Gastroesophageal sphincter (tissue), 4 donors: ENCODE data around the gene TWF2. TPM values are rescaled to one million over a fixed set of nuclear protein-coding genes. Genes with fewer than 3 reads are reported as not detected.
A peak's percentile ranks its signal among the peaks of the same experiment; 100 is the strongest.

Experiments used
- ATAC-seq: fragments of 150-250 bp; one replicate; pipeline ENCODE4 v1.9.1; 2016; ENCODE audit warnings: mild to moderate bottlenecking, moderate library complexity
- H3K27ac ChIP-seq, 4 donors: fragments of 200-600 bp; sonication (generic) in 3 of 4; 1 replicate in 3 of 4; 2 replicates in 1 of 4; pipeline ENCODE4 v1.5.1; 2016 to 2019
- H3K27me3 ChIP-seq: fragments of 200-600 bp; sonication (generic); one replicate; pipeline ENCODE4 v1.5.1; 2019
- H3K36me3 ChIP-seq, 2 donors: fragments of 200-600 bp; sonication (generic); one replicate each; pipeline ENCODE4 v1.5.1; 2019; ENCODE audit warnings: control low read depth in 1 of 2
- H3K4me1 ChIP-seq, 3 donors: fragments of 200-600 bp; sonication (generic); 1 replicate in 2 of 3; 2 replicates in 1 of 3; pipeline ENCODE4 v1.5.1; 2016 to 2019; ENCODE audit warnings: control low read depth in 2 of 3
- H3K4me3 ChIP-seq, 2 donors: fragments of 200-600 bp; sonication (generic); one replicate each; pipeline ENCODE4 v1.5.1; 2019; ENCODE audit warnings: mild to moderate bottlenecking in 1 of 2, moderate library complexity in 1 of 2
- H3K9me3 ChIP-seq, 3 donors: fragments of 200-600 bp; sonication (generic); one replicate each; pipeline ENCODE4 v1.5.1; 2017 to 2019; ENCODE audit warnings: control low read depth in 2 of 3
- CTCF ChIP-seq, 4 experiments: fragments of 200-600 bp in 2 of 4; fragments of 450-650 bp in 2 of 4; sonication (generic) in 1 of 4; IDR thresholded peaks; one replicate each; pipeline ENCODE4 v1.5.1; 2017 to 2019; ENCODE audit warnings: antibody characterized with exemption in 4 of 4, mild to moderate bottlenecking in 2 of 4, moderate library complexity in 2 of 4
- EP300 ChIP-seq: sonication (generic); formaldehyde crosslinking; IDR thresholded peaks from one replicate; pipeline ENCODE4 v1.6.1; 2017; ENCODE audit warnings: antibody characterized with exemption, mild to moderate bottlenecking
- POLR2A ChIP-seq, 2 donors: fragments of 450-650 bp; IDR thresholded peaks; one replicate each; pipeline ENCODE4 v1.6.1; 2017; ENCODE audit warnings: antibody characterized with exemption in 2 of 2, mild to moderate bottlenecking in 2 of 2, moderate library complexity in 1 of 2
- POLR2AphosphoS5 ChIP-seq: sonication (generic); formaldehyde crosslinking; IDR thresholded peaks from one replicate; pipeline ENCODE4 v1.6.1; 2017; ENCODE audit warnings: antibody characterized with exemption
- WGBS, 2 donors: methylation state at CpG; one replicate each; pipeline ENCODE4 v1.1.5; 2018; ENCODE audit warnings: low coverage in 1 of 2; 5-methylcytosine and 5-hydroxymethylcytosine counted together
- total RNA-seq, 4 donors: library from RNA; depleted of rRNA; stranded (reverse); fragments of >200 nt; gene quantifications; one replicate each; pipeline ENCODE4 v1.1.0, GENCODE V29; 2016

Gene TWF2
- total RNA-seq, 4 donors from 2014 or later, result 46.8 to 79.5 (median 69.2) TPM

- H3K4me1 ChIP-seq, result peaks cover 0 to 10% (median 10%) of the 10 kb centered on the region in 3 donors
- no peak overlapping the region for H3K27ac ChIP-seq
- no peaks in the 10 kb centered on the region for H3K27me3 ChIP-seq
- no peaks in the 10 kb centered on the region for H3K36me3 ChIP-seq
- ATAC-seq, result no peak
- H3K9me3 ChIP-seq, result no peaks in the 10 kb centered on the region
- H3K4me3 ChIP-seq, result no peak overlapping the region
- no peak for TF ChIP-seq CTCF (IDR thresholded peaks at IDR 0.05)
- no peak for TF ChIP-seq EP300
- TF ChIP-seq POLR2A (IDR thresholded peaks at IDR 0.05), result no peak
- no peak for TF ChIP-seq POLR2AphosphoS5
- 100% methylated on average over 1 of the region's 3 CpGs; no CpG with 5 or more reads in 1 of the 2 donors for WGBS, 2 donors
Observed at GRCh38 chr3:52185837-52186236, 53.1 kb downstream of the TWF2 start.

GRCh38 chr3:52185311-52185710, 53.6 kb downstream of the TWF2 start:
- H3K36me3 ChIP-seq, result no peaks in the 10 kb centered on the region
- H3K27ac ChIP-seq, result no peak overlapping the region
- TF ChIP-seq POLR2A (IDR thresholded peaks at IDR 0.05), result no peak
- no peak for TF ChIP-seq CTCF (IDR thresholded peaks at IDR 0.05)
- no peak for TF ChIP-seq POLR2AphosphoS5
- TF ChIP-seq EP300, result no peak
- H3K27me3 ChIP-seq, result no peaks in the 10 kb centered on the region
- peaks cover 0 to 5% (median 5%) of the 10 kb centered on the region in 3 donors for H3K4me1 ChIP-seq
- ATAC-seq, result no peak
- 100% methylated on average over 1 to 3 of the region's 6 CpGs for WGBS, 2 donors
- H3K4me3 ChIP-seq, result no peak overlapping the region
- no peaks in the 10 kb centered on the region for H3K9me3 ChIP-seq

- no peak for ATAC-seq
- Histone ChIP-seq H3K36me3 (no peaks in the 10 kb centered on the region), H3K4me1 (no peaks in the 10 kb centered on the region), H3K27me3 (no peaks in the 10 kb centered on the region), H3K4me3 (no peak overlapping the region), H3K27ac (peak overlapping the region in 1 of 4 donors; percentile 8), H3K9me3 (no peaks in the 10 kb centered on the region)
- no peak for TF ChIP-seq EP300
- TF ChIP-seq CTCF (IDR thresholded peaks at IDR 0.05), result no peak
- TF ChIP-seq POLR2A (IDR thresholded peaks at IDR 0.05), result no peak
- TF ChIP-seq POLR2AphosphoS5, result no peak
- WGBS, 2 donors, result 100% methylated on average over 1 to 2 of the region's 8 CpGs
Observed at GRCh38 chr3:52184690-52185089, 54.3 kb downstream of the TWF2 start.

GRCh38 chr3:52183786-52184445, 55.0 kb downstream of the TWF2 start:
- TF ChIP-seq POLR2A (IDR thresholded peaks at IDR 0.05), result no peak
- TF ChIP-seq POLR2AphosphoS5, result no peak
- no peak for TF ChIP-seq EP300
- no peak for TF ChIP-seq CTCF (IDR thresholded peaks at IDR 0.05)
- peak; percentile 9 for ATAC-seq
- peak overlapping the region in 1 of 4 donors; percentile 8 for H3K27ac ChIP-seq
- 53 to 58% methylated on average over 3 to 4 of the region's 7 CpGs for WGBS, 2 donors
- H3K4me1 ChIP-seq, result no peaks in the 10 kb centered on the region
- no peaks in the 10 kb centered on the region for H3K36me3 ChIP-seq
- no peaks in the 10 kb centered on the region for H3K9me3 ChIP-seq
- no peaks in the 10 kb centered on the region for H3K27me3 ChIP-seq
- no peak overlapping the region for H3K4me3 ChIP-seq

DNA sequence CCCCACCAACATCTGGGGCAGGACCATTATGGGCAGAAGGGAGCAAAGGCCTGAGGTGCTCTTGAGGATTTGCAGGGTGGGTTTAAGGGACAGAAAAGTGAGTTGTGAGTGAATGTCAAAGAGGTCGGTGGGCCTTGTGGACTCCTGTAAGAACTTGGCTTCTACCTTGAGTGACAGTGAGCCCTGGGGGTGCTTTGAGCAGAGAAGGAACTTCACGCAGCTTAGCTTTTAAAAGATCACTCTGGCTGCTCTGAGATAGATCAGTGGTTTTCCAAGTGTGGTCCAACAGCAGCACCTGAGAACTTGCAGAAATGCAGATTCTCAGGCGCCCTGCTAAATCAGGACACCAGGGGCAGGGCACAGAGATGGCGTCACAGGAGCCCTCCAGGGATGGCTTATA, 56.3 kb downstream of the TWF2 start:
- Histone ChIP-seq H3K9me3 (no peaks in the 10 kb centered on the region), H3K27ac (no peak overlapping the region), H3K27me3 (no peaks in the 10 kb centered on the region), H3K36me3 (no peaks in the 10 kb centered on the region), H3K4me3 (no peak overlapping the region), H3K4me1 (no peaks in the 10 kb centered on the region)
- no peak for ATAC-seq
- TF ChIP-seq POLR2A (IDR thresholded peaks at IDR 0.05) (no peak), CTCF (IDR thresholded peaks at IDR 0.05) (no peak), EP300 (no peak), POLR2AphosphoS5 (no peak)
- WGBS, 2 donors, result 69 to 100% methylated on average over 2 to 3 of the region's 4 CpGs
